HG02938 (cell line): Measurements from ENCODE around the gene NLRC5.
"Not testable (repeated sequence)": the region's sequence is repeated elsewhere in the genome, so short reads cannot be mapped to it uniquely, and the experiment has no call there.

ENCODE experiments used
- ATAC-seq: cut with Tn5 transposase; IDR thresholded peaks from one replicate; pipeline ENCODE4 v1.9.1; 2021; ENCODE audit warnings: mild to moderate bottlenecking, moderate library complexity; ENCODE audit not compliant: unreplicated experiment

Gene NLRC5

DNA sequence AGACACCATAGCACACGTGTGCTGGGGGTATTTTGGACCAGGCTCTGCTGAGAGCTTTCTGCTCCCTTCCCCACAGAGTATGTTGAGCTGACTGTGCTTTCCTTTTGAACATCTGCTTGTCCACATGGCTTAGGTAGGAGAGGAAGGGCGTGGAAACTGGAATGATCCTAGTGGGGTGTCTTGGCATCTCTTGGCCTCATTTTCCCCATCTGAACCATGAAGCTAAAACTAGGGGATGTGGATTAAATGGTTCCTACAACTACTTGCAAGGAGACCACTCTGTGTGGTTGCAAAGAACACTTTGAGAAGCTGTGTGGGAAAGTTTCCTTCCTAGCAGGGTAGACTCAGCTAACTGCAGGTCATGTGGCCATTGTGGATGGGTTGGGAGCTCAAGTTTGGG, 6.7 kb upstream of the NLRC5 start:
- no peak for ATAC-seq

DNA sequence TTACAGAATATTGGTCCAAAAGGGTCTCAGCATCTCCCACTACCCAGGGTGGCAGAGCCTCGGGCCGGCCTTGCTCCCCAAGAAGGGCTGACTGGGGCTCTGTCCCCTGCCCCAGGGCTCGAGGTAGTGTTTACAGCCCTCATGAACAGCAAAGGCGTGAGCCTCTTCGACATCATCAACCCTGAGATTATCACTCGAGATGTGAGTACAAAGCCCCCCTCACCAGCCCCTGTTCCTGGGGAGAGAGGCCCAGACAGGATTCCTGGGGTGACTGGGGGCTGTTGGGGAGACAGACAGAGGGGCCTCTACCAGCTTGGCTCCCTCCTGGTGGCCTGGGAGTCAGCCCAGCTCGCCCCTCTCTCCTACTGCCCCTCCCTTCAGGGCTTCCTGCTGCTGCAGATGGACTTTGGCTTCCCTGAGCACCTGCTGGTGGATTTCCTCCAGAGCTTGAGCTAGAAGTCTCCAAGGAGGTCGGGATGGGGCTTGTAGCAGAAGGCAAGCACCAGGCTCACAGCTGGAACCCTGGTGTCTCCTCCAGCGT, 6.1 kb upstream of the NLRC5 start:
- no peak for ATAC-seq

DNA sequence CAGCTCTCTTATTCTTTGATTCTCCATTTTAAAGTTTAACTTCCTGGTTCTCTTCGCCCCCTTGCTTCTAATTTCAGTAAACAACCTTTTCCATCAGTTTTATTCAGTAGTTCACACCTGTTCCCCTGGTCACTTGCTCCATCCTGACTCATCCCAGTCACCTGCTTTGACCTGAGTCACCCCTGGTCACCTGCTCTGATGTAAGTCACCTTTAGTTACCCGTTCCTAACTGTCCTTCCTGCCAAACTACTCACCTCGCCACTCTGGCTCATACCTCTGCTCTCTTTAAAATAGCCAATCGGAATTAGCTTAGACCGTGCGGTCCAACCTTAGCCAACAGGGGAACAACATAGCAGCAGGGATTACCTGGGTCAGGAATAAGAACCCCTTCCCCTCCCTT, 4.7 kb upstream of the NLRC5 start:
- ATAC-seq, result no peak

DNA sequence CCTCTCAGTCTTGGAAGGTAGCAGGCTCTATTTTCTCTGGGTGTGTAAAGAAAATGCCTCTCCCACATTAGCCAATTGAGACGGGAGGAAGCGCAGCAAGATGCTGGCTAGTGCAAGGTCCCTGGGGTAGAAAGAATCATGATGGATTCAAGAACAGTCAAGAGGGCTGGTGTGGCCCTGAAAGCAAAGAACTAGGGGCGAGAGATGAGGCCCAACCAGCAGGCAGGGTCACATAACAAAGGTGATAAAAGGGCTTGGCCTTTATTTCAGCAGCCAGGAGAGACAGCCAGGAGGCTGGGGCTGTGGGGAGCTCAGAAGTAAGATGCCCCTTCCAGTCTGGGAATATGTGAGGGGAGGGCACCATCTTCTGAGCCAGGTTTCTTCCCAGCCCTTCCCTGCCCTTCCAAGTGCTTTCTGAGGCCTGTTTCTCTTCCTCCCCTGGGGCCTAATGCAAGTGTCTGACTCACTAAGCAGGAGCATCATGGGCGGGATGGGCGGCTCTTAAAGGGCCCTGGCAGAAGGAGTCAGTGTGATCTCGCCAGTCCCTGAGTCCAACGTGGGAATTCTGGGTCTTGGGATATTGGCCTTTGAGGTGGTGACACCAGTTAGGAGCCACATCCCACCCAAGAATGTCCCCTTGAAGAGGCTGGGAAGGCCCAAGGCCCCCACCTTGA, 3.9 kb upstream of the NLRC5 start:
- ATAC-seq, result no peak

DNA sequence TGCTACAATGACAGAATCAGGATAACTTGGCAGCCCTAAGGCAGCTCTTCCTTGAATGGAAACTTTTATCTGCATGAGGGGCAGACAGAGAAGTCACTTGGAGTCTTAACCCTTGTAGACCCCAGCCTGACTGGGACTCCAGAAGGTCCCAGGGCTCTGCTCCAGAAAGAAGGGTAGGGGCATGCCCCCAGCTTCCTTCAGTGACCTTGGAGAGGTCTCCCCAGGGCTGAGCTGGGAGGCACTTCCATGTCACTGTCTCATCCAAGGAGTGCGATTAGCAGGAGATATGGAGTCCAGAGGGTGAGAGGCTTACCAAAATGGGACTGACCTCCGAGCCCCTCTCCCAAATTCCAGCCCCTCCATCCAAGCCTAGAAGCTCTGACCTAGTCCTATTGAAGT, 3.4 kb upstream of the NLRC5 start:
- ATAC-seq, result no peak

DNA sequence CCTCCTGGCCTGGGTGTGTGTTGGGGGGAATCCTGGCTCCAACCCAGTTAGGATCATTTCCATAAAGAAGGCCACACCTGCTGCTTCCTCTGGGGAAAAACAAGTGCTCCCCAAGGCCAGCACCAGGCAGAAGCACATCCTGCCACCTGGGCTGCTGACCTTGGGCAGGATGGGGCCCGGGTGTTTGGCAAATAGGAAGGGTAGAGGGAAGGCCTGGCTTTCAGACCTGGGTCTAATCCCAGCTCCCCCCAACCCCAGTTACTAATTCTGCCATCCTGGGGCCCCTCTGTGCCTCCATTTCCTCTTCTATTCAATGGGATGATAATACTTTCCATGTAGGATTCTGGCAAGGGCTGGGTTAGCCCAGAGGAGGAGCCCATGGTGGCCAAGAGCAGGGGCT, 3.0 kb upstream of the NLRC5 start:
- ATAC-seq, result no peak

DNA sequence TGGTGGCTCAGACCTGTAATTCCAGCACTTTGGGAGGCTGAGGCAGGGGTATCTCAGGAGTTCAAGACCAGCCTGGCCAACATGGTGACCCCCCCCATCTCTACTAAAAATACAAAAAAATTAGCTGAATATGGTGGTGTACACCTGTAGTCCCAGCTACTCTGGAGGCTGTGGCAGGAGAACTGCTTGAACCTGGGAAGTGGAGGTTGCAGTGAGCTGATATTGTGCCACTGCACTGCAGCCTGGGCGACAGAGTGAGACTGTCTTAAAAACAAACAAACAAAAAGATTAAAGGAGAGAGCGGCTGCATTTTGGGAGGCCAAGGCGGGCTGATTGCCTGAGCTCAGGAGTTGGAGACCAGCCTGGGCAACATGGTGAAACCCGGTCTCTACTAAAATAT, 2.4 kb upstream of the NLRC5 start:
- ATAC-seq, result not testable (repeated sequence)

DNA sequence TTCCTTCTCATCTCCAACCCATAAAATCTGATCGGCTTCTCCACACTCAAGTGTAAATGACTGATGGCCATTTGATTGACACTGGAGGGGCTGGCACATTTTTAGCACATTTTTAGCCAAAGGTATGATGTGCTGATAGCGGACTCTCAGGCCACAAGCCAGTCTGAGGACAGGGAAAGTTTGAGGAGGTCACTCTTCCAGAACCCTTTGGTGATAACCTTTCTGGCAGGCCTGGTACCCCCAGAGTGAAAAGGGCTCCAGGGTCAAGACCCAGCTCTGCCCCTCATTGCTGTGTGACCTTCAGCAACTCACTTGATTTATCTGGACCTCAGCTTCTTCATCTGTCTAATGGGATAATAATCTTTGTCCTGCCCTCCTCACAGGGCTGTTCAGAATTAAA, 1.7 kb upstream of the NLRC5 start:
- ATAC-seq, result no peak

DNA sequence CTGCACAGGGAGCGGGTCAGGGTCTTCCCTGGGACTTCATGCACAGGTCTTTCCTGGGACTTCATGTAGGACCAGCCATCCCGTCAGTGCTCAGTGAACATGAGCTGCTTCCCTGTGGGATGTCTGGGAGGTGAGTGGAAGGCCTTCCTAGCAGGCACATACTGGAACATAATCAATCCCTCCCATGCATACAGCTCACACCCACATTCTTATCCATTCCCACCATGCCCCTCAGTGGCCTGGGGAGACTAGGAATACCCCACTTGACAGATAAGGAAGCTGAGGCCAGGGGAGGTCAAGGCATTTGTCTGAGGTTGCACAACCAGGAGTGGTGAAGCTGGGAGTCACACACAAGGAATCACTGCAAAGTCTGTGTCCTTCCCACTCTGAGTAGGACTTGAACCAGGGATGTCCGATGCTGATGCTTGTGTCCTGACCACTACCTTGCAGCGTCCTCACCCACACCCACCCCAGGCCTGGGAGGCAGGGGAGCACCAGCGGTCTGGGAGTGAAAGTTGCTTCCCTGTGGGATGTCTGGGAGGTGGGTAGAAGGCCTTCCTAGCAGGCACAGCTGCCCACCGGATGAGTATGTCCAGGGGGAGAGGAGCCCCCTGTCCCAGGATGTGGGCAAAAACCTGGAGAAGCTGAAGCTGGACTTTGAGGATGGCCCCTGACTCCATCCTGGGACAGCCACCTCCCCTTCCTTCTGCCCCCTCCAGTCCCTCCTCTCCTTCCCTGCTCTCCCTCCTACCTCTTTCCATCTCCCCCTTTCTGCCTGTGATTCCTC, 1.0 kb upstream of the NLRC5 start:
- no peak for ATAC-seq

DNA sequence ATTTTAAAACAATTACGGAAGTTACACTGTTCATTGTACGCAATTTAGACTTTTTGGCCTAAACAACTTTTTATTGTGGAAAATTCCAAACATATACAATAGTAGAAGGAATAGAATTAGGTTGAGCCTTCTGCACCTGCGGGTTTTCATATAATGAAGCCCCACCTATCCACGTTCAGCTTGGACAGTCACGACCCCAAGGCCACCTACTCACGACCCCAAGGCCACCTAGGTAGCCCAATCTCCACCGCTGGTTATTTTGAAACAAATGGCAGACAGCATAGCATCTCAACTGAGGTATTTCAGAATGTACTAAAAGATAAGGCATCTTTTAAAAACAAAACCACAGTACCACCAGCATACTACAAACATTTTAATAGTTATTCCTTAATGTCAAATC, 631 bp downstream of the NLRC5 start:
- ATAC-seq, result peak; percentile 4

DNA sequence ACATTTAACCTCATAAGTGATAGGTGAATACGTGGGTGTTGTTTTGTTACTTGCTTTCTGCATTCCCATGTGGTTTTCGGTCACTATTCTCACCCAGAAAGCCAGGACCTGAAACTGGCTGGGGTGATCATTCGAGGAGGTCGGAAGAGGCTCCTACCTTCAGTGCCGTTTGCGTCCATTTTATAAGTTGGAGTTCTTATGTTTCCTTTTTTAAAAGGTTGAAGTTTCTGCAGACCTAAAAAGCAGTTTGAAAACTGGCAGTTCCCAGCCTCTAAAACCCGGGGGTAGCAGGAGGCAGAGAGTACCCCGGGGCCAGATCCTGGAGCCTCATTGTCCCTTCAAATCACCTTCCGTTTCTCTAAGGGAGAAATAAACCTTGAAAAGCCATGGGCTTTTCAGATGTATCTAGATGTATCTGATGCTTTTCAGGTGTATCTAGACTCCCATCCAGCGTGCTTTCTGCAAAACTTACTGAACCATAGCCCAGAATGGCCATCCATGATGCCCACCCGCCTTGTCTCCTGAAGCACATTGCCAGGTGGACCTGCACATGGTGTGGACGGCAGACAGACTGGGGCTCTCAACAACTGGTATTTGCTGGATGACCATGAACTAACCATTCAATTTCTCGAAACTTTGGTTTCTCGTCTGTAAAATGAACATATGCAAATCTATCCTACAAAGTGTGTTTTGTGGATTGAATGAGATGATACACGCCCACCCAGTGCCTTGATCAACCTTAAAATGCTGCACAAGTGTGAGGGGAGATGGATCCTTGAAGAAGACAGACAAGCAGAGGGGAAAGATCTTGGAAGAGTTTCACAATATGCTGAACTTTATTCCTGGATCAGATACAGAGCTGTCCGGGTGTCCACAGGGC, 1.3 kb downstream of the NLRC5 start:
- no peak for ATAC-seq

DNA sequence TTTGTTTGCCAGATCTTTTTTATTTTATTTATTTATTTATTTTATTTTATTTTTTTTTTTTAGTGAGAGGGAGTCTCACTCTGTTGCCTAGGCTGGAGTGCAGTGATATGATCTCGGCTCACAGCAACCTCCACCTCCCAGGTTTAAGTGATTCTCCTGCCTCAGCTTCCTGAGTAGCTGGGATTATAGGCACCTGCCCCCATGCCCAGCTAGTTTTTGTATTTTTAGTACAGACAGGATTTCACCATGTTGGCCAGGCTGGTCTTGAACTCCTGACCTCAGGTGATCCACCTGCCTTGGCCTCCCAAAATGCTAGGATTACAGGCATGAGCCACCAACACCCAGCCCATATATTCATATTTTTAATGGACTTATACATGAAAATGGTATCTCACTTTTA, 3.1 kb downstream of the NLRC5 start:
- not testable (repeated sequence) for ATAC-seq

DNA sequence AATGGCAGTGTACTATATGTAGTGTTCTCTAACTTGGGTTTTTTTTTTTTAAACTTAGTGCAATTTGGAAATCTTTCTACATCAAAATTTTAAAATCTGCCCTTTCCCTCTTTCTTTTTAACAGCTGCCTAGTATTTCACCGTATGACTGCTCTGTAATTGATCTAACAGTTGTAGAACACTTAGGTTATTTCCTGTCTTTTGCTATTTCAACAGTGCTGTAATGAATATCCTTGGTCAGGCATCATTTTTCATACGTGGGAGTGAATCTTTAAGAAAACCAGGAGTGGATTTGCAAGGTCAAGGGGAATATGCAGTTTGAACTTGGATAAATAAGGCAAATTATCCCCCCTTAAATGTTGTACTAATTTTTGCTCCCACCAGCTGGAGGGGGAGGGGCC, 3.8 kb downstream of the NLRC5 start:
- no peak for ATAC-seq

DNA sequence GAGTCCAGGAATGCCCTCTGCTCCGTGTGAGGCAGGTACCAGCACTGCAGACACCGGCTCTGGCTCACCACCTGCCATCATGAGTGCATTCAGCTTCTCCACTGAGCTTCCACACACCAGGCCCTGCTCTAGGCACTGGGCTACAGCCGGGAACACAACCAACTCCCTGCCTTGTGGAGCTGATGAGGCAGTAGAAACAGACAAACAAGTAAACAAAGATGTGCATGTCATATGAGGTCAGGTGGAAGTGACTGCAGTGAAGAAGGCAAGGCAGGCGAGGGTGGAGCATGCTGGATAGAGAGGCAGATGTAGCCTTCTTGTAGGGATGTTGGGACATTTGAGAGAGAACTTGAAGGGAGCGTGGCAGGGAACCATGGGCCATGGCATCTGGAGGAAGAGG, 5.0 kb downstream of the NLRC5 start:
- no peak for ATAC-seq

DNA sequence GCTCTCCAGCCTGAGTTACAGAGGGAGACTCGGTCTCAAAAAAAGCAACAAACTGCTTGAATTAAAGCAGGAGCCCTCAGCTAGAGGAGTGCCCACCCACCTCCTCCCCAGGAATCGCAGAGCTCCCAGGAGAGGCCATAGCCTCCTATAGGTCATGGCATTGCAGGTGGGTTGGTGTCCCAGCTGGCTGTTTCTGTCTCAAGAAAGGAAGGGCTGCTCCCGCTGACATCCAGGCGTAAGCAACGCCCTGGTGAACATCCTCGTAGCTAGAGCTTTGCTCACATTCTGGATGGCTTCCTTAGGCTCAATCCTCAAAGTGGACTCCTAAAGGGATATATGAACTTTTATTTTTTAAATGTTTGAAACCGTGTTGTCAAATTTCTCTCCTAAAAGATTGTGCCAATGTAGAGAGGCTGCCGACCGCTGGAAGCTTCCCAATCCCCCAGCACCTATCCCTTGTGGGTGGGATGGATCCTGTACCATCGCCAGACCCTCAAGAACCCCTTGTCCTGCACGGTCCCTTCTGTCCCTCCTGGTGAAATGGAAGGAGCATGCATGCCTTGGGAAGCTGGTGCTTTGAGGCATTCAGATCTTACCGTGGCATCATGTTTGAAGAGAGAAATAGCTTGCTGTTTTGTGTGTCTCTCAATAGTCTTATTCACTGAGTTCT, 5.9 kb downstream of the NLRC5 start:
- no peak for ATAC-seq

DNA sequence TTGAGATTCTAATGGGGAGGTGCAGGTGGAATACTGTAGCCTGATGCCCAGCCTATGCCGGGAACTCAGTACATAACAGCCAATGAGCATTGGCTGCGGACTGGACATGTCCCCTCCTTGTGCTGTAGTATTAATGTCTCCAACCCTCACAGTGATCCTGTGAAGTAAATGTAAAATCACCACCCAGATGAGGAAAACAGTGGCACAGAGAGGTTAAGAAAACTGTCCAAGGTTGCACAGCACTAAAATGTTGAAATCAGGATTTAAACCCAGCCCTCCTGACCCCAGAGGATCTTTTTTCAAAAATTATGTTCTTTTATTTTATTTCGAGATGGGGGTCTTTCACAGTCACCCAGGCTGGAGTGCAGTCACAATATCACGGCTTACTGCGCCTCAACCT, 7.9 kb downstream of the NLRC5 start:
- ATAC-seq, result no peak

DNA sequence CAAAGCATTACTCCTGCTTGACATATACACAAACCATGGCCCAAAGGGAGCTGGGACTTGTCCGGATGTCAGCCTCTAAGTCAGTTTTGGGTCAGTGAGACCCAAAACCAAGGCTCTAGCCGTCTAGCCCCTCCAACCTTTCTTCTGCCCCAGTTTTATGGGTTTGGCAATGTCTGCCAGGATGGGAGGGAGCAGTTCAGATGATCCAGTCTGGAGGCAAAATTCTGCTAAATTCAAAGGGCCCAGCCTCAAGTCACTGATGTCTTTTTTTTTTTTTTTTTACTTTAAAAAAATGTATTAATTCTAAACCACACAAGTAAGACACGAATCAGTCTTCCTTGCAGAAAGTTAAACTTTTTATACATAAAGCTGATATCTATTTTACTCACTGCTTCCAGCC, 8.6 kb downstream of the NLRC5 start:
- no peak for ATAC-seq

DNA sequence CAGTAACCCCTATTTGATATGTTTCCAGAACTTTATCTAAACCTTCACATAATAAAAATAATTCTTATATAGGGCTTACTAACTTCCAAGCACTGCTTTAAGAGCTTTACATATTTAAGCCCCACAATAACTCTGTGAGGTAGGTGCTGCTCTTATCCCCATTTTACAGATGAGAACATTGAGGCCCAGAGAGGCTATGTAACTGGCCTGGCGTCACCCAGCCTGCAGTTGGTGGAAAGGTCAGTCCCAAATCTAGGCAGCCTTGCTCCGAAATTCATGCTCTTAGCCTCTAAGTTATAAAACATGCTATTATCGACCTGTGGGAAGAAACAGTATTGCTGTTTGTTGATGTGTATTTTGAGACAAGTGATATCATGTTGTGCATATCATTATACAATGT, 9.0 kb downstream of the NLRC5 start:
- ATAC-seq, result no peak

DNA sequence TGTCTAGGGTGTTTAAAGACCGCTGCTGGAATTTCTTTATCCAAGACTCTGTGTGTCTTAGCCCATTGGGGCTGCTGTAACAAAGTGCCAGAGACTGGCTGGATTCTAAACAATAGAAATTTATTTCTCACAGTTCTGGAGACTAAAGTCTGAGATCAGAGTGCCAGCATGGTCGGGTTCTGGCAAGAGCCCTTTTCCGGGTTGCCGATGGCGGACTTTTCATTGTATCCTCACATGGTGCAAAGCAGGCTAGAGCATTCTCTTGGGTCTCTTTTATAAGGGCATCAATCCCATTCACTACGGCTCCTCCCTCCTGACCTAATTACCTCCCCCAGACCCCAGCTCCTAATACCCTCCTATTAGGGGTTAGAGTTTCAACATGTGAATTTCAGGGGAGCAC, 9.5 kb downstream of the NLRC5 start:
- ATAC-seq, result no peak

DNA sequence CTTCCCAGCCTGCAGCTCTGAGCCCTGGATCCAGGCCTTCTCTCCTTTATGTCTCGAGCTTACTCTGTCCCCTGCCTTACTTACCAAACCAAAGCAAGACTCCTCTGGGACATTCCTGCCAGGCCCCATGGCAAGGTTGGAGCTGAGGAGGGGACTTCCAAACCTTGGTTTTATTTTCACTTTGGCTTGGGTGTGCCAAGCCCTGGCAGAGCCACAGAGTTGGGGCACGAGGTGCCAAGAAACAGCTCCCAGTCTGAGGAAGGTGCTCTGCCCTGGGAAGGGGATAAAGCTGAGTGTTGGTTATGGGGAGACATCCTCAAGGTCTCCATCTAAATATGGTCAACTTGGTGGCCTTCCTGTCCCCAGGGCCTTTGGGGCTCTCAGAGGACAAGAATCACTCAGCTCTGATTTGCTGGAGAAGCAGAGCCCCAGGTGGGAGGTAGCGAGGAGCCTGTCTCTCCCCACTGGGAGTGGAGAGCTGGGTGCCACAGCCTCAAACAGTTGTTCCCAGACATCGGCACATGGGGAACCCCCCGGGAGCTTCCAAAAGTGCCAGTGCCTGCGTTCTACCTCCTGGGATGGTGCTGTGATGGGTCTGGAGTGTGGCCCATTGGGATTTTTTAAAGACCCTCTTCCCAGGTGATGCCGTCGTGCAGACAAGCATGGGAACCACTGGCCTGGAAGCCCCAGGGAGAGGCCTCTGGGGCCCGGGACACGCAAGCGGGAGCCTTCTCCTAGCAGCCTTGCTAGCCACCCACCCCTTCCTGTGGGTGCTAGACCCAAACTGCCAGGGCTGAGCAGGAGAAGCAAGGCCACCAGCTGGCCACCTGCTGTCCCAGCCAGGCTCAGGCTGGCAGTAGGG, 10.3 kb downstream of the NLRC5 start:
- no peak for ATAC-seq
